Measurements from ENCODE around the gene ADCY9.

The ADCY9 gene

DNA sequence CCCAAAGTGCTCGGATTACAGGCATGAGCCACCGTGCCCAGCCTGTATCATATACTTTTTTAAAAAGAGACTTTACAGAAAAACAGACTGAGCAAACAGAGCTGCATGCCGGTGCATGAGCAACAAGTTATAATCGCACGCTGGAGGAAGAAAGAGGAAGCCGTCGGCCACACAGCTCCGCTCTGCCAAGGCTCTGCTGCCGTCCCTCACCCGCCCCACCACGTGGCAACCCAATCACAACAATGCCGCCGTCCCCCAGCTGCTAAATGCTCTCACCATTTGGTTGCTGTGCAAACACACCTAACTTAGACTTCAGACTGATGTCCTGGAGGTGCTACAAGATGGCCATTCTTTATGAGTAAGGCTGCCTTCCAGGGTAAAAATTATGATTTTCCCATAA is 83.5 kb downstream of the ADCY9 start:
- DNase-seq (ENCODE audit: low read depth), result no peak

DNA sequence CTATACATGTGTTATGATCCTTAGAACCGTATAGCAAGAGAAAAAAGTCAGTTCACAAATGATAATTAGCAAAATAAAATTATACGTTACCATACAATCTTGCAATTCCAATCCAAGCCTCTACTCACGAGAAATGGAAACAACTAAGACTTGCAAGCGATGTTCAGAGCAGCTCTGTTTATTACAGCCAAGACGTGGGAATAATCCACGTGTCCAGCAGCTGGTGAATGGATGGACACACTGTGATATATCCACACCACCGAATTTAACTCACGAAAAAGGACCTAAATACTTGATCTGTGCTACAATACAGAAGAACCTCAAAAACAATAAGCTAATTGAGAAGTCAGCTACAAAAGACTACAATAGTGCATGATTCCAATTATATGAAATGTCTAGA is 88.1 kb downstream of the ADCY9 start:
- DNase-seq (ENCODE audit: low read depth), result no peak

DNA sequence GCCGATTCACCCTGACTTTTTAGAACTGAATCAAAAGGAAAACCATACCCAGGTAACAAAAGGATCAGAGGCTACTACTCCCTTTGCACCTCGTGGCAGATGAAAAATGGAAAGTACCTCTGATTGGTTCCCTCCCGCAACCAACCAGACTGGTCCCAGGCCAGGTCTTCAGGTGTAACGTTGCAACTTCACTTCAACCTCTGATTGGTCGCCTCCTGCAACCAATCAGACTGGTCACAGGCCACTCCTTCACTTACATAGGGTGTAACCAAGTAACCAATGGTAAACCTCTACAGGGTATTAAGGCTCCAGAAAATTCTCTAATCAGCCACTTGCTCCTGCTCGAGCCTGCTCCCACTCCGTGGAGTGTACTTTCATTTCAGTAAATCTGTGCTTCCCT is 89.4 kb downstream of the ADCY9 start:
- no peak for DNase-seq (ENCODE audit: low read depth)

DNA sequence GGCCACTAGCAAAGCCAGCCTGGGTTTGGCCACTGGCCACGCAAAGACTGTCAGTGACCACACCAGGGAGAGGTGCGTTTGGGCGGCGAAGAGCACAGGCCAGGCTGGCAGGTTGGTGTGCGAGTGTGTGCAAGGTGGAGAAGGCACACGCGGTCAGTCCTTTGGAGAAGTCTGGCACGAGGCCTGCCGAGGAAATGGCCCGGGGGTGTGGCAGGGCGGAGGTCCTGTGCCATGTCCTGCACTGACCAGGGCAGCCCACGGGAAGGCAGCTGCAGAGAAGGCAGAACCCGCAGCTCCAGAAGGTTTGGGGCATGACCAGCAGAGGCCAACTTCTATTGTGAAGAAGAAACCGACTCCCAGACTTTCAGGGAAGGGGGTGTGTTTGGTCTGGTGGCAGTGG is 90.8 kb downstream of the ADCY9 start:
- DNase-seq (ENCODE audit: low read depth), result no peak

GRCh38 chr16:4021916-4022315 is 94.3 kb downstream of the ADCY9 start:
- no peak for DNase-seq (ENCODE audit: low read depth)

DNA sequence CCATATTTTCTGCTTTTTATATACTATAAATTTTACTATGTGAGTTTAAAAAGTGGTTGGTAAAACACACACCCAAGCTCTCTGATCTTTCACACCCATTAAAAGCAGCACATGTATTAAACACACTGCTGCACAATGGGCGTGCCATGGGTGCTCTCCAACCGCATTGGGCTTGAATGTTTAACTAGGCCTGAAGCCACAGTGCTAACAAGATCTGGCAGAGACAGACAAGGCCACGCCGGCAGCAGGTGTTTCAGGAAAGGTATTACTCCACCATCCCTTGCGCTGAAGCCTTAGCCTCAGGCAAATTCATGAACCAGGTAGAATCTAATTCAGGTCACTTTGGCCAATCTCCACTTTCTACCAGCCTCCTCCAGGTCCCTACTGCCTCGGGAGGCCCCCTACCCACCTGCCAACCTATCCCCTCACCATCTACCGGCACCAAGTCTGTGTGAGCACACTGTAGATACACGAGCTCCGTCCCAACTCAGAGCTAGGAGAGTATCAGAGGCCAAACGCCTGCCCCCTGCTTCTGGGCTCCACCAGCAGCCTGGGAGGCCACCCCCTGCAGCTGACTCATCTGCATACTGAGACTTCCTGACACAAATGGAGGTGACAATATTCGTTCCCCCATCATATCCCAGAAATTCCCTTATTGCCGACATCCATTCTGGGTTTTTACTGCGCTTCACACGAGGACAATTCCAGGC is 95.0 kb downstream of the ADCY9 start:
- DNase-seq (ENCODE audit: low read depth), result no peak

DNA sequence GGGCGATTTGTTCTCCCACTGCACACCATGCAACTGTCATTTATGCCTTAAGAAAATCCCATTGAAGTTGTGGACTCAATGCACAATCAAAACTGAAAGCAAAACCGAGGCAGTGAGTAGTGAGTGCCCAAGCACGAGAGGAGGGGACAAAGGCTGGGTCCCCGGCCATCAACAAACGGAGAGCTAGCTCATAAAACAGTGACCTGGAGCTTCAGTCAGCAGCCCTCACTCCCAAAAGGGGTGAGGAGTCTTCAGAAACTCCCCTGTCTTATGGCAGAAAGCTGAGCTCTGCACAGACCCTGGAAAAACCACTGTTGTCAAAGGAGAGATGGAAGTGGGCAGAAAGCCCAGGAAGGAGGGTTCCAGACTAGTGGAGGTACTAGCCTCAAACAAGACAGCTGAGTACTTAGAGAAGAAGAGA is 96.9 kb downstream of the ADCY9 start:
- DNase-seq (ENCODE audit: low read depth), result peak; percentile 16

DNA sequence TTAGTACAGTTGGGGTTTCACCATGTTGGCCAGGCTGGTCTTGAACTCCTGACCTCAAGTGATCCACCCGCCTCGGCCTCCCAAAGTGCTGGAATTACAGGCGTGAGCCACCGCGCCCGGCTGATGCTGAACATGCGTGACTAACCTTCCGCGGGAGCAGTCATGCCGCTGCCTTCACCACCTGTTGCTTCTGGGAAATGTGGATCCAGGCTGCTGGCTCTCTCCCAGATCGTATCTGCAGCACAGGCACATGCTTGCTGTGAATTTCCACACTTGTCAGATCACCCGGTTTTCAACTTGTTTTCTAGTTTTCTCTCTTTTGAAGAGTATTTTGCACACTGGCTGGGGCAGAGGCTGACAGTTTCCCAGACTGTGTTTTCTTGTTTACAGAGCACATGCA is 97.9 kb downstream of the ADCY9 start:
- DNase-seq (ENCODE audit: low read depth), result no peak

- DNase-seq (ENCODE audit: low read depth), result no peak
Observed at GRCh38 chr16:4017807-4018206, 98.4 kb downstream of the ADCY9 start.

DNA sequence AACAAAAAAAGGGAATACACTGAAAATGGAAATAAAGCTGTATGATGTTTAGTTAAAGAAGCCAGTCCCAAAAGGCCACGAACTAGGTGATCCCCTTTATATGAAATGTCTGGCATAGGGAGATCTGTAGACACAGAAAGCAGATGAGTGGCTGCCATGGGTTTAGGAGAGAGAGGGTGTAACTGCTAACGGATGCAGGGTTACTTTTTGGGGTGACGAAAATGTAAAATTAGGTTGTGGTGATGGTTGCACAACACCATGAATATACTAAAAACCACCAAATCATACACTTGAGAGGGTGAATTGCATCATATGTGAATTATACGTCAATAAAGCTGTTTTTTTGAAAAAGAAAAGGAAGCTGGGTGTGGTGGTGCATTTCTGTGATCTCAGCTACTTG is 99.6 kb downstream of the ADCY9 start:
- DNase-seq (ENCODE audit: low read depth), result peak; percentile 86

- DNase-seq (ENCODE audit: low read depth), result no peak
Observed at GRCh38 chr16:4016005-4016352, 100.3 kb downstream of the ADCY9 start.

- no peak for DNase-seq (ENCODE audit: low read depth)
Observed at GRCh38 chr16:4015275-4016004, 100.8 kb downstream of the ADCY9 start.

GRCh38 chr16:4011940-4012629 is 104.2 kb downstream of the ADCY9 start:
- no peak for DNase-seq (ENCODE audit: low read depth)

GRCh38 chr16:4011225-4011939 is 104.9 kb downstream of the ADCY9 start:
- DNase-seq (ENCODE audit: low read depth), result peak; percentile 18

DNA sequence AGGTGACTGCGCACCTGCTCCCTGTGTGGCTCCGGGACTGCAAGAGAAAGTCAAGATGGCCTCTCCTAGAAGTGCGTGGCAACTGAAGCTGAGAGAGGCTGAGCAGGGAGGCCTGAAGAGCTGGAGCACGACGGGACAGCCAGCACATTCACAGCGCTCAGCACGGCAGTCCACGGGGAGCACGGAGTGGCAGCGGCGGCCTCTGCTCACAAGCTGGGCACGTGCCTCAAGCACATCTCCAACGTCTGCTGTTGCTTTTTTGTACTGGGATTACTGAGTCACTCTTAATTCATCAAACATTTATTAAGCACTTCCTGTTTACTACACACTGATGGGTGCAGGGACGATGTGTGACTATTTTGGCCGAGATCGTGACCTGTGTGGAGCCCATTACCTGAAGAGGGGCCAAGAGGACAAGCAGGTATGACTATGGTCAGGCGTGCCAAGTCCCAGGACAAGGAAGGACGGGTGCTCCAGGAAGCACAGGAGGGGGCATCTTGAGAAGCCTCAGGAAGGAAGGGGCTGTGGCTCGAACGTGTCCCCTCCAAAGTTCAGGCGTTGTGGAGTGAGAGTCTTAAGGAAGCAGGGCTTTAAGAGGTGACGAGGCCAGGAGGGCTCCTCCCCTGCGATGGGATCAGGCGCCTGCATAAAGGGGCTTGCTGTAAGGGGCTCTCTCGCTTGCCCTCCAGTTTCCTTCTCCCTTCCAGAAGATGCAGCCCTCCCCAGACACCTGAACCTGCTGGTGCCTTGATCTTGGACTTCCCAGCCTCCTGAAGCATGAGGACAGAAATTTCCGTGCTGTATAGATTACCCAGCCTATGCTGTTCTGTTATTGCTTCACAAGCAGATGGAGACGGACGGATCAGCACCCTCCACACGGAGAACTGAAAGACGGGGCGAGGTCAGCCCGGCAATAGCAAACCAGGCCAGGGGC is 105.8 kb downstream of the ADCY9 start:
- no peak for DNase-seq (ENCODE audit: low read depth)

DNA sequence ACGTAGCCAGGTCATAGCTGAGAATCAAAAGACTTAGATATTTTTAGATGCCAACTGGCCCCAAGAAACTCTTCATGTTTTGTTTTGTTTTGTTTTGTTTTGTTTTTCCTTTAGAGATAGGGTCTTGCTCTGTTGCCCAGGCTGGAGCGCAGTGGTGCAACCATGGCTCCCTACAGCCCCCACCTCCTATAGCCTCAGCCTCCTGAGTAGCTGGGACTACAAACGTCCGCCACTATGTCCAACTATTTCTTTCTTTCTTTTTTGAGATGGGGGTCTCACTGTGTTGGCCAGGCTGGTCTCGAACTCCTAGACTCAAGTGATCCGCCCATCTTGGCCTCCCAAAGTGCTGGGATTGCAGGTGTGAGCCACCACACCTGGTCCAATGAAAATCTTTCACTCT is 107.1 kb downstream of the ADCY9 start:
- DNase-seq (ENCODE audit: low read depth), result no peak

- no peak for DNase-seq (ENCODE audit: low read depth)
Observed at GRCh38 chr16:4008116-4008515, 108.1 kb downstream of the ADCY9 start.

- DNase-seq (ENCODE audit: low read depth), result no peak
Observed at GRCh38 chr16:4006397-4006999, 109.7 kb downstream of the ADCY9 start.

- no peak for DNase-seq (ENCODE audit: low read depth)
Observed at GRCh38 chr16:4005731-4006130, 110.5 kb downstream of the ADCY9 start.

DNA sequence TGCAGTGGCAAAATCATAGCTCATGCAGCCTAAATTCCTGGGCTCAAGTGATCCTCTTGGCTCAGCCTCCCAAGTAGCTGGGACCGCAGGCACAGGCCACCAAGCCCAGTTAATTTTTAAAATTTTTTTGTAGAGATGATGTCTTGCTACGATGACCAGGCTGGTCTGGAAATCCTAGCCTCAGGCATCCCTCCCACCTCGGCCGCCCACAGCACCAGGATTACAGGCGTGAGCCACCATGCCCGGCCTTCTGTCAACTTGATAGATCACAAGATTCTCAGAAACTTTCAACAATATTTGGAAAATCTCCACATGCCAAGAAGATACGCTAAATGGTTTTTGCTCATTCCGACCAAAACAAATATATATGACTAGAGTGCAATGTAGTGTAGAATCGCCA is 111.0 kb downstream of the ADCY9 start:
- DNase-seq (ENCODE audit: low read depth), result no peak

DNA sequence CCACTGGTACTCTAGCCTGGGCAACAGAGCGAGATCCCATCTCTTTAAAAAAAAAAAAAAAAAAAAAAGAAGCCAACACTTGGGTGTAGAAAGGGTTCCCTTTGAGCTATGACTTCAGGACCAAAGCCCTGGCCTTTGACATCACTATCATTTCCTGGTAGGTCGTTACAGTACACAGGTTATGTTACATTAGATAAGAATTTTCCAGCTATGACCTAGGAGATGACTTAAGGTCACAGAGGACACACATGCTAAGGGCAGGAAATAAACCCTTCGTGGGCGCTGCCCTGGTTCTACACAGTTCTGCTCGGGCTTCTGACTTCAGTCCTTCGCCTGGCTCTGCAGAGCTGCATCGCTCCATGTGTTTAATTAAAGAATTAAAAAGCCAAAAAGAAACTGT is 112.0 kb downstream of the ADCY9 start:
- no peak for DNase-seq (ENCODE audit: low read depth)

All from fibroblast of gingiva (primary cell).